Cardiac fibroblast (primary cell): ENCODE measurements around the gene ICAM2.
"Not testable (repeated sequence)": the region's sequence is repeated elsewhere in the genome, so short reads cannot be mapped to it uniquely, and the experiment has no call there.

ENCODE experiments used
- DNase-seq, 2 donors: peaks; one replicate each; pipeline versions ENCODE4 v3.0.0 to v3.0.0-alpha.2; 2010; ENCODE audit warnings: low read depth in 2 of 2
- H3K4me3 ChIP-seq, 2 donors: replicated peaks in 1 of 2; 1 replicate in 1 of 2; 2 replicates in 1 of 2; pipeline ENCODE4 v1.5.1; 2011; ENCODE audit warnings: low read depth in 2 of 2, low read length in 2 of 2, mild to moderate bottlenecking in 2 of 2, moderate library complexity in 1 of 2
- TF ChIP-seq, protein P1 (sequence below): IDR thresholded peaks from one replicate; pipeline ENCODE4 v1.5.1; 2011; ENCODE audit warnings: low read depth, mild to moderate bottlenecking, low read length, inconsistent platforms

Gene ICAM2

GRCh38 chr17:64016231-64016784 lies 4.1 kb downstream of the ICAM2 start:
- DNase-seq = no peak
- no peak overlapping the region for H3K4me3 ChIP-seq
- TF ChIP-seq, protein P1, sequence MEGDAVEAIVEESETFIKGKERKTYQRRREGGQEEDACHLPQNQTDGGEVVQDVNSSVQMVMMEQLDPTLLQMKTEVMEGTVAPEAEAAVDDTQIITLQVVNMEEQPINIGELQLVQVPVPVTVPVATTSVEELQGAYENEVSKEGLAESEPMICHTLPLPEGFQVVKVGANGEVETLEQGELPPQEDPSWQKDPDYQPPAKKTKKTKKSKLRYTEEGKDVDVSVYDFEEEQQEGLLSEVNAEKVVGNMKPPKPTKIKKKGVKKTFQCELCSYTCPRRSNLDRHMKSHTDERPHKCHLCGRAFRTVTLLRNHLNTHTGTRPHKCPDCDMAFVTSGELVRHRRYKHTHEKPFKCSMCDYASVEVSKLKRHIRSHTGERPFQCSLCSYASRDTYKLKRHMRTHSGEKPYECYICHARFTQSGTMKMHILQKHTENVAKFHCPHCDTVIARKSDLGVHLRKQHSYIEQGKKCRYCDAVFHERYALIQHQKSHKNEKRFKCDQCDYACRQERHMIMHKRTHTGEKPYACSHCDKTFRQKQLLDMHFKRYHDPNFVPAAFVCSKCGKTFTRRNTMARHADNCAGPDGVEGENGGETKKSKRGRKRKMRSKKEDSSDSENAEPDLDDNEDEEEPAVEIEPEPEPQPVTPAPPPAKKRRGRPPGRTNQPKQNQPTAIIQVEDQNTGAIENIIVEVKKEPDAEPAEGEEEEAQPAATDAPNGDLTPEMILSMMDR = peak; percentile 25

DNA sequence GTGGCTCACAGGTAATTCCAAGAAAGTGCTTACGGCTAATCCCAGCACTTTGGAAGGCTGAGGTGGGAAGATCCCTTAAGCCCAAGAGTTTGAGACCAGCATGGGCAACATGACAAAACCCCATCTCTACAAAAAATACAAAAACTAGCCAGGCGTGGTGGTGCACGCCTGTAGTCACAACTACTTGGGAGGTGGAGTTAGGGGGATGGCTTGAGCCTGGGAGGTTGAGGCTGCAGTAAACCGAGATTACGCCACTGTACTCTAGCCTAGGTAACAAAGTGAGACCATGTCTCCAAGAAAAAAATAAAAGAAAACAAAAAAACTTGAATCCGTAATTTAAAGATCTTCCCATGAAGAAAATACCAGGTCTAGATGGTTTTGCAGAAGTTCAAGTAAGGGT lies 5.0 kb downstream of the ICAM2 start:
- no peak overlapping the region for H3K4me3 ChIP-seq
- no peak for DNase-seq

DNA sequence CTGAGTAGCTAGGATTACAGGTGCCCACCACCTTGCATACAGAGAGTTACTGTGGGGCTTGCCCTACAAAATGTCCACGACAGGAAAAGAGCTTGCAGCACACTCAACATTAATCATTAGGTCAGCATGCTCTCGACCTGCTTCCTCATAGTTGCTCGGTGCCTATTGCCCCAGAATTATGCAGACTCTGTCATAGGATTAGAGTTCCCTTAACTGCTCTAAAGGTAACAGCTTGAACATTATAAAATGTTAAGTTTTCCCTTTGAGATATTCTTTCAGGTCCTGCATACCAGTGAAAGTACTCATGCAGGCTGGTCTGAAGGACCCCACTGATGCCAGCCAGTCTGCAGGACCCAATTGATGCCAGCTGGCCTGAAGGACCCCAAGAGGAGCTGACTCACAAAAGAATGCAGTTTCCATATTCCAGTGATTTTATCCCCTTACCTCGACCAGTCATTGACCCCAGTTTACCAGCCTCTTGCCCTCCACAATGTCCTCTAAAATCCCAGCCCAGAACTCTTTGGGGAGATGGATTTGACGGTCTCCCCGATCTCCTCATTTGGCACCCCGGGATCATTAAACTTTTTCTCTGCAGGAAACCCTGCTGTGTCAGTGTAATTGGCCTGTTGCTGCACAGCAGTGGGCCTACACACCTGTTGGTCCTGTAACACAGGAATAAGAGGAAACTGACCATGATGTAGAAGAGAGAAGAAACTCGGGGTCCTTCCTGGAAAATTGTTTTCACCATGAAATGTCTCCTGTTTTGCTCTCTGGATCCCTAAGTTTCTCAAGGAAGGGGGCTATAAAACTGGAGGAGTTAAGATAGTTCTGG lies 10.6 kb downstream of the ICAM2 start:
- TF ChIP-seq, protein P1 = no peak
- DNase-seq = peak in 1 of 2 donors; percentile 67
- H3K4me3 ChIP-seq = no peak overlapping the region

More for the DNA sequence above, 5.0 kb downstream of the ICAM2 start:
- TF ChIP-seq, protein P1 = no peak

GRCh38 chr17:64008830-64009229 lies 11.6 kb downstream of the ICAM2 start:
- TF ChIP-seq, protein P1 = no peak
- DNase-seq = no peak
- no peak overlapping the region for H3K4me3 ChIP-seq

DNA sequence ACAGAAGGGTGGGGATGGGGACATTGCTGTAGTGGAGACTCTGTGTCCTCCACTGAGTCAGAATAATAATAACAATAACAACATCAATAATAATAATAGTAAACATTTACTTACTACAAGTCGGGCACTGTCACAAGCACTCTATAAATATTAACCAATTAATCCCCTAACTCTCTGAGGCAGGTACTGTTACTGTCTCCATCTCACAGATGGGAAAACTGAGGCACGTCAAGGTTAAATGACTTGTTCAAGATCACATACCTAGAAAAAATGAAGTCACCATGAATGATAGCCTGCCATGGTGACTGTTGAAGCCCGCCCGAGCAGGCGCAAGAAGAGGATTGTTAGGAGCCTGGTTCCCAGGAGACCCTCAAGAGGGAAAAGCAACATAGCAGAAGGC lies 12.1 kb downstream of the ICAM2 start:
- no peak overlapping the region for H3K4me3 ChIP-seq
- TF ChIP-seq, protein P1 = no peak
- no peak for DNase-seq

DNA sequence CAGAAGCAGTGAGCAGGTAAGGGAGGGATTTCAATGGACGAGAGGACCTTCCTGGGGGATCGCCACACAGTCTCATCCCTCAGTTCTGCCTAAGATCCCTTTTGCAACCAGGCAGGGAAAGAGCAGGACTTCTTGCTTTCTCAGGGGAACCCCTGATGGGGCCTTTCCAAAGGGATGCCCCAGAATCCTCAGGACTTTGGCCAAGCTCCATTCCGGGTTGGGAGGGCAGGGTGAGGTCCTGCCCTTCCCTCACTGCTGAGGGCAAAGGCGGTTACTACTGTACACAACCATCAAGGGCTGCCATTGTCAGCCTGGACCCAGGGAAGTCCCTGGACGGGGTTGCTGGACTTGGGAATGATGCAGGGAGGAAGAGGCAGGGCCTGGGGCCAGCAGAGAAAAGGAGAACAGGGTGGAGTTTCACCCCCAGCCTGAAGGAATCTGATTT lies 12.6 kb downstream of the ICAM2 start:
- TF ChIP-seq, protein P1 = no peak
- DNase-seq = no peak
- no peak overlapping the region for H3K4me3 ChIP-seq

- H3K4me3 ChIP-seq, DNase-seq: not testable (repeated sequence)
Observed at GRCh38 chr17:64007089-64007837, 13.2 kb downstream of the ICAM2 start.
